Measurements from ENCODE around the gene PCNX2. TPM values are rescaled to one million over a fixed set of nuclear protein-coding genes. Genes with fewer than 3 reads are reported as not detected.
A peak's percentile ranks its signal among the peaks of the same experiment; 100 is the strongest.

PCNX2 gene
- total RNA-seq, 4 donors from 2014 or later, result 4.3 to 19.5 (median 9.0) TPM

GRCh38 chr1:233240371-233240770, 55.2 kb downstream of the PCNX2 start:
- 84 to 87% methylated on average over 5 of the region's 5 CpGs for WGBS, 2 donors
- no peak overlapping the region for H3K4me3 ChIP-seq
- H3K36me3 ChIP-seq, result peaks cover 0 to 7% (median 0%) of the 10 kb centered on the region in 3 donors
- H3K9me3 ChIP-seq, result no peaks in the 10 kb centered on the region
- no peak for TF ChIP-seq CTCF (IDR thresholded peaks at IDR 0.05)
- TF ChIP-seq POLR2A (IDR thresholded peaks at IDR 0.05), result no peak
- no peak for DNase-seq
- intact Hi-C loops (cut with DNase I), result loop anchor here (10.0 kb wide), 1 partner anchor 606 kb away; the partner anchor contains the start of gene SIPA1L2
- H3K4me1 ChIP-seq, result peaks cover 0 to 16% (median 0%) of the 10 kb centered on the region in 3 donors
- H3K27me3 ChIP-seq, result no peaks in the 10 kb centered on the region
- H3K27ac ChIP-seq, result no peak overlapping the region

GRCh38 chr1:233238884-233239431, 56.6 kb downstream of the PCNX2 start:
- Histone ChIP-seq H3K36me3 (peaks cover 0 to 7% (median 0%) of the 10 kb centered on the region in 3 donors), H3K27me3 (no peaks in the 10 kb centered on the region), H3K9me3 (no peaks in the 10 kb centered on the region), H3K4me1 (peaks cover 0 to 16% (median 0%) of the 10 kb centered on the region in 3 donors), H3K4me3 (no peak overlapping the region), H3K27ac (no peak overlapping the region)
- intact Hi-C loops (cut with DNase I), result no loop called here
- 70 to 78% methylated on average over 9 of the region's 9 CpGs for WGBS, 2 donors
- TF ChIP-seq CTCF (IDR thresholded peaks at IDR 0.05), result peak in 2 of 6 experiments; percentile 25 to 39
- no peak for TF ChIP-seq POLR2A (IDR thresholded peaks at IDR 0.05)
- DNase-seq, result no peak

GRCh38 chr1:233237647-233238046, 57.9 kb downstream of the PCNX2 start:
- intact Hi-C loops (cut with DNase I), result no loop called here
- Histone ChIP-seq H3K36me3 (peaks cover 0 to 7% (median 0%) of the 10 kb centered on the region in 3 donors), H3K9me3 (no peaks in the 10 kb centered on the region), H3K4me3 (no peak overlapping the region), H3K27ac (no peak overlapping the region), H3K27me3 (no peaks in the 10 kb centered on the region), H3K4me1 (peaks cover 0 to 9% (median 0%) of the 10 kb centered on the region in 3 donors)
- TF ChIP-seq CTCF (IDR thresholded peaks at IDR 0.05) (no peak), POLR2A (IDR thresholded peaks at IDR 0.05) (no peak)
- DNase-seq, result no peak
- WGBS, 2 donors, result 79 to 94% methylated on average over 3 of the region's 3 CpGs

GRCh38 chr1:233233508-233234040, 62.0 kb downstream of the PCNX2 start:
- Histone ChIP-seq H3K4me3 (no peak overlapping the region), H3K4me1 (no peaks in the 10 kb centered on the region), H3K27me3 (no peaks in the 10 kb centered on the region), H3K36me3 (peaks cover 0 to 7% (median 0%) of the 10 kb centered on the region in 3 donors), H3K9me3 (no peaks in the 10 kb centered on the region), H3K27ac (no peak overlapping the region)
- intact Hi-C loops (cut with DNase I), result no loop called here
- WGBS, 2 donors, result 87 to 89% methylated on average over 4 of the region's 5 CpGs
- TF ChIP-seq CTCF (IDR thresholded peaks at IDR 0.05), result no peak
- no peak for TF ChIP-seq POLR2A (IDR thresholded peaks at IDR 0.05)
- no peak for DNase-seq

GRCh38 chr1:233230011-233230410, 65.5 kb downstream of the PCNX2 start:
- Histone ChIP-seq H3K4me3 (no peak overlapping the region), H3K27me3 (no peaks in the 10 kb centered on the region), H3K36me3 (peaks cover 0 to 5% (median 0%) of the 10 kb centered on the region in 3 donors), H3K27ac (no peak overlapping the region), H3K4me1 (no peaks in the 10 kb centered on the region), H3K9me3 (no peaks in the 10 kb centered on the region)
- WGBS, 2 donors, result 92 to 95% methylated on average over 2 of the region's 2 CpGs
- no peak for TF ChIP-seq POLR2A (IDR thresholded peaks at IDR 0.05)
- intact Hi-C loops (cut with DNase I), result no loop called here
- DNase-seq, result no peak

Measured in esophagus squamous epithelium (tissue), 5 donors.